ENCODE measurements around the gene ARTN.

The ARTN gene

GRCh38 chr1:43947874-43948437 is 14.4 kb downstream of the ARTN start:
- DNase-seq (ENCODE audit: low spot score): no peak

GRCh38 chr1:43949678-43950077 is 16.1 kb downstream of the ARTN start:
- no peak for DNase-seq (ENCODE audit: low spot score)

DNA sequence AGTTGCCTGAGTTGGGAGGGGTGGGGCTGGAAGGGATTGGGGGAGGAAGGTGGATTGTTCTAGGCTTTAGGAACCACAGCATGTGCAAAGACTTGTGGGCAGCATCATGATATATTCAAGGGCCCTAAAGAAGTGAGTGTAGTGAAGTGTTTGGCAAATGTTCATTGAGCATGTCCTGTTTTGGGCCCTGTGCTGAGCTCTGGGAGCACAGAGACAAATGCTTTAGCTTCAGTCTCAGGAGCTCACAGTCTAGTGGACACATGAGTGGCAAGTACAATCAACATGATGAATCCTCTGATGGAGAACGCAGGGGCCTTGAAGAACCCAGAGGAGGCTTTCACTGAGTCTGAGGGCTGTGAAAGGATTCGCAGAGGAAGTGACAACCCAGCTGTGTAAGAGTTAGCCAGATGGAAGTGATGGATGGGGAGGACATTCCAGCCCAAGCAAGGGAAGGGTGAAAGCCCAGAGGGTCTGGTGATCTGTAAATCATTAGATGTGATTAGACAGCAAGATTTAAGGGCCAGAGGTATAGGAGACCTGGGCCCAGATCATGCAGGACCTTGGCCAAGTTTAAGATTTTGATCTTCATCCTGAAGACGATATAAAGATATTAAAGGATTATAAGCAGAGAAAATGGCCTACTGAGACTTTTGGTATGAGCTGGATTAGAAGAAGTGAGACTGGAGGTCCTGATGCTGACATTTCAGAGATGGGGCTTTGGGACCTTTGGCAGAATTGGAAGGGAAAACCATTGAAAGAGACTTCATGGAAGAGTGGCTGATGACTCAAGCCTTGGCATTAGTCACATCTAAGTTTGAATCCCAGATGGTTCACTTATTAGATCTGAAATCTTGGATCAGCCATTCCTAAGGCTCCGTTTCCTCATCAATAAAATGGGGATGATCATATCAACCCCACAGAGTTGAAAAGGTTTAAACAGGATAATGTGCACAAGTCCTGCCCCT is 17.7 kb downstream of the ARTN start:
- DNase-seq (ENCODE audit: low spot score): no peak

GRCh38 chr1:43952731-43953346 is 19.2 kb downstream of the ARTN start:
- DNase-seq (ENCODE audit: low spot score): no peak

DNA sequence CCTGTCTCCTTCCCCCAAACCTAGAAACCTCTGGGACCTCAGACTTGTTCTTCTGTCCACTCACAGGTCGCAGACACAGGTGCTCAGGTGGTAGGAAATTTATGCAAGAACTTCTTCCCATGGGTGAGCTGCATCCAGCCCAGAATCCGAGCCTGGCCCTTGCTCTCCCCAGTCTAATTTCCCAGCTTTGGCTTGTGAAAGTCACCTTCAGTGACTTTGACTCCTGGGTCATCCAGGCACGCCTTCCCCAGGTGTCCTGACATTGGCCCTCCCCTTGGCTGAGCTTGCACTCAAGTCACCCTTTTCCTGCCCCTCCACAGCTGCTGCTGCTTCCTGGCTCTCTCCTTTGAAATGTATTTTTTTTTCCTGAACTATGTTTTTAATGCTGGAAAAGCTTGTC is 19.8 kb downstream of the ARTN start:
- no peak for DNase-seq (ENCODE audit: low spot score)

- DNase-seq (ENCODE audit: low spot score): no peak
Observed at GRCh38 chr1:43954036-43954435, 20.4 kb downstream of the ARTN start.

- DNase-seq (ENCODE audit: low spot score): no peak
Observed at GRCh38 chr1:43956234-43956633, 22.6 kb downstream of the ARTN start.

DNA sequence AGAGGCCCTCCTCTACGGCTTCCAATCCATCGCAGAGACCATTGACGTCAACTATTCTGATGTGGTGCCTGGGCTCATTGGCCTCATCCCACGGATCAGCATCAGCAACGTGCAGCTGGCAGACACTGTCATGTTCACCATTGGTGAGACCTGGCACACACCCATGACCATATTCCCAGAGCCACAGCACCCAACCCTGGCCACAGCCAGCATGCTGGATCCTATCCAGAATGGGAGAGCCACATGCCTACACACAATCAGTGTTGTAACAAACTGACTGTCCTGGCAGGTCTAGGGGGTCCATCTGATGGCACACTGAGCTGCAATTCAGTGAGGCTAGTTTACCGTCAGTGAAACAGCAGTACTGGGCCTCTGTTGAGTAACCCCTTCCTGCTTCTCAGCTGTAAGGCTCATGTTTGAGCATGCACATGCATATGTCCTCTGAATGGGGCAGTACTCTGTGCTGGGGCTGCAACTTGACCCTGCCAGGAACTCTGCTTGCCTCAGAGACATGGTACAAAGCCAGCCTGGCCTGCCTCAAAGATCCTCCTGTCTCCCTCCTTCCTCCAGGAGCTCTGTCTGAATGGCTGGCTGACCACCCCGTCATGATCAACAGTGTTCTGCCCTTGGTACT is 23.9 kb downstream of the ARTN start:
- DNase-seq (ENCODE audit: low spot score): no peak

DNA sequence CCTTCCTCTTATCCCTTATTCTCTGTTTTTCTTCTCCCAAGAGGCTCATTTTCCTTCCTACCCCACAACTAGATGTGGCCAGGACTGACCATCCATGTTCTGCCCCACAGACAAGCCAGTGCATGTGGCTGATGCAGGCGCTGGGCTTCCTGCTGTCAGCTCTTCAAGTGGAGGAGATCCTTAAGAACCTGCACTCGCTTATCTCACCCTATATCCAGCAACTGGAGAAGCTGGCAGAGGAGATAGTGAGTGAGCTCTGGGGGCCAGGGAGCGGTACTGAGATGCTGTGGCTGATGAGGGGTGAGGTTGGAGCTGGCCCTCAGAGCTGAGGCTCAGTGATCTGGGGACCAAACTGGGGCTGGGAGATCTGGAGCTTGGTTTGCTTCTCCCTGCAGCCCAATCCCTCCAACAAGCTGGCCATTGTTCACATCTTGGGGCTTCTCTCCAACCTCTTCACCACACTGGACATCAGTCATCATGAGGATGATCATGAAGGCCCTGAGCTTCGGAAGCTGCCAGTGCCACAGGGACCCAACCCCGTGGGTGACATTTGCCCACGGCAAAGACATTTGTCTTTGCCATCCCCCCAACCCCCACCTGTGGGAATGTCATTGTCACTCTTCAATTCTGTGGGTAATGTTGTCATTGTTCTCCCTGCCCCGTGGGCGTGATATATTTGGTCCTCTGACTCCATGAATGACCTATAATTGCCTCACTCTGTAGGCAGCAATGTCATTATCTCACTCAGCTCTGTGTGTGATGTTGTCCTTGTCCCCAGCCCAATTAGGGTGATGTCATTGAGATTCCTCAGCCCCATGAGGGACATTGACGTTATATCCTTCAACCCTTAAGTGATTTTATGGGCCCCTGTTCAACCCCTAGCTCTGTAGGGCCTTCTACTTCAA is 25.0 kb downstream of the ARTN start:
- no peak for DNase-seq (ENCODE audit: low spot score)

- no peak for DNase-seq (ENCODE audit: low spot score)
Observed at GRCh38 chr1:43960798-43961197, 27.2 kb downstream of the ARTN start.

DNA sequence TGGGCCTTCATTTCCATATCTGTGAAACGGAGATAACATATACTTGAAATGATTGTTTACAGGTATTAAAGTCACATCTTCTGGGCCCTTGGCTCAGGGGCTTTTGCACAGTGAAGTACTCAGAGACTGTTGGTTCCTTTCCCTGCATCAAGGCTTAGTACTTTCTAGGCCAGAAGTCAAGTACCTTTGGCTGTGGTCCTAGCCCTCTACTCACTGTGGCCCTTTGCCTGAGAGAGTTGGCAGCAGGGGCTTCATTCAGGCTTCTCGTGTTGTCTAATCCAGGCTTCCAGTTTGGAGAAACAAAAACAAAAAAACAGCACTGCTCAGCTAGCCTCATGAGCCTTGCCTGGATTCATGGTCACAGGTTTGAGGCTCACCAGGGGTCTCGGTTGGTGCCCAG is 28.1 kb downstream of the ARTN start:
- DNase-seq (ENCODE audit: low spot score): no peak

DNA sequence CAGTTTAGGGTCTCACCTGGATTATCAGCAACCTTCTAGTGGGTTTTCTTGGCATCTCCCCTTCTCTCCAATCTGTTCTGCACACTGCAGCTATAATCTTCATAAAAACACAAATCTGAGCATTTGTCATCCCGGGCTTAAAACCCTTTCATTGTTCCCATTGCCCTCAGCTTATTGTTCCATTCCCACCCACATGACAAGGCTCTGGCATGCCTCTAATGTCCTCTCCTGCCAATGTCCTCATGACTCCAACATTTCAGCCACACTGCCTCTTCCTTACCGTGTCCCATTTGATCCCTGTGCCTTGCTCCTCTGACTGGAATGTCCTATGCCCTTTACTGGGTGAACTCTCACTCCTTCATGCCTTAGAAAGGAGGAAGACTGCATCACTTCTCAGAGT is 28.7 kb downstream of the ARTN start:
- no peak for DNase-seq (ENCODE audit: low spot score)

DNA sequence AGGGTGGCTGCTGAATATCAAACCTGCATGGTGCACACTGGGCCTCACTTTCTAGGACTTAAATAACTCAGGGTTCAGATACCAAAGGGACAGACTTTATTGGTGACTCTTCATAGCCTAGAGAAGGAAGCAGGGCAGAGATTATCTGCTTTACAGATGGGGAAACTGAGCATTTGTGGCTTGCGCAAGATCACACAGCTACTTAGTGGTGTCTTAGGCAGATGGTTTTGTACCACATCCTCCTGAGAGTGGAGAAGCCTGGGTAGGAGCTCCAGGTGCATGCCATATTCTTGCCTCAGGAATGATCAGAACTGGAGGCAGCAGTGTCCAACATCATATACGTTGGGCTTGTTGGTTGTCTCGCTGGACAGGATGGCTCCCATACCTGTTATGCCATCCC is 29.4 kb downstream of the ARTN start:
- no peak for DNase-seq (ENCODE audit: low spot score)

- DNase-seq (ENCODE audit: low spot score): no peak
Observed at GRCh38 chr1:43963890-43964289, 30.3 kb downstream of the ARTN start.

DNA sequence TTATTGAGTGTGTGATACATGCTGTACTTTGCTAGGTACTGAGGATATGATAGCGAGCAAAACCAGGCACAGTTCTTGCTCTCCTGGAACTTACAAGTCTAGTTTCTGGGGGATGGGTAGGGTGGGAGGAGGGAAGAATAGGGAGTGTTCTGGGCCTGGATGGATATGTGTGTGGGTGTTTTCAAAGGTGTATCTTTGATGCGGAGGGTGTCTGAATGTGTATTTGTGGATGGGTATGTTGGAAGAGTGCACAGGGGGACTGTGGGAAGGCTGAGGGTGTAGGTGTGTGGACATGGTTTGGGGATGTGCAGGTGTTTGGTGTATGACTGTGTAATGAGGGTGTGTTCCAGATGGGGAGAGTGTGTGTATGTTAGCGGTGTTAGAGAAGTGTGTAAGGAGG is 31.7 kb downstream of the ARTN start:
- DNase-seq (ENCODE audit: low spot score): no peak

DNA sequence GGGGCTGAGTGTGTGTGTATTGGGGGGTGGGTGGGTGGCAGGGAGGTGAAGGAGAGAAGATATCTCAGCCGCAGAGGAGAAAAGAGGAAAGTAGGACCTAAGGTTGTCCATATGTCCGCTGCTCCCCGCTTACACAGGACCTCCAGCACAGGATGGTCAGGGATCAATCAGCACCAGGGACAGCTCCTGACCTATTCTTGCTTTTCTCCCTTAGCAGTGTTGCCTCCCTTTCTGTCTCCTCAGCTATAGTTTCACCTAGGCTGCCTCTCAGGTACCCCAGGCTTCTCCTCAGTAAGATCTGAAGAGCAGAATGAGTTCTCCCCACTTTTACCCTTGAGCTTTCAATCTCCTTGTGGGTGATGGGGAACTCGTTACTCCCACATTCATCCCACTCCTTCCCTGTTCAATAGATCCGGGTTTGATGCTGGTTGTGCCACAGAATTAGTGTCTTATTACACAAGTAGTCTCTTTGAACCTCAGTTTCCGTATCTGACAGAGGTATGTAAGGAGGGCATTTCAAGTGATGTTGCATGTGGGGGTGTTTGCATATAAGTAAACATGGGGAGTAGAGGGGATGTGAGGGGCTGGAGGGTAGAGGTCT is 34.8 kb downstream of the ARTN start:
- DNase-seq (ENCODE audit: low spot score): no peak

GRCh38 chr1:43969416-43969745 is 35.8 kb downstream of the ARTN start:
- DNase-seq (ENCODE audit: low spot score): no peak

DNA sequence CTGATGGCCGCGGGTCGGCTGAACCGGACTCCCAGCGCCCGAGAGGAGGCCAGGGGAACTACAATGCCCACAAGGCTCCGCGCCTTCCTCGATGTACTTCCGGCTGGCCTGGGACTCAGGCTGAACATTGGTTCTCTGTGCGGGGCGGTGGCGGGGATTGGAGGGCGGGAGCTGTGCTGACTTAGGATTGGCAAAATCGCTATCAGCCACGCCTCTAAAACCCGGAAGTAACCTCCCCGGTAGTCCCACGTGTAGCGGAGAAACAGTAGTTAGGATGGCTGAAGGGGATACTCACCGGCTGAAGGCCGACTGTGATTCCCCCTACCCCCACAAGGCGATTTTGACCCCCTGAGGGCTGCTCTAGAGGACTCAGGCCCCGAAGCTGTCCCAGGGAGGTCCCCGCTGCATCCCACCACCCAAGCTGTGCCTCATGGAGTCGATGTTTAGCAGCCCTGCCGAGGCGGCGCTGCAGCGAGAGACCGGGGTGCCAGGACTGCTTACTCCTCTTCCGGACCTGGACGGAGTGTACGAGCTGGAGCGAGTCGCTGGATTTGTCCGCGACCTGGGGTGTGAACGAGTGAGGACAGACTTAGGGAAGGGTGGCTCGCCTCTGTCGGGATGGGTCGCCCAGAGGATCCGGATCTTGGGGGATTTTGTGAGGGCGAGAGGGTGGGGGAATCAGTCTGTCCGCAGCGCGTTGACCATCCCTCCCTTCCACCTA is 36.3 kb downstream of the ARTN start, which contains the start of gene DPH2:
DPH2 (plus strand) TSS at position 265 of the 721 bp plus-strand sequence; CDS start at position 431, 166 bp downstream.
- DNase-seq (ENCODE audit: low spot score): peak; percentile 99

- no peak for DNase-seq (ENCODE audit: low spot score)
Observed at GRCh38 chr1:43970502-43970901, 36.9 kb downstream of the ARTN start.

- DNase-seq (ENCODE audit: low spot score): no peak
Observed at GRCh38 chr1:43970911-43971310, 37.3 kb downstream of the ARTN start.
